HG02973 (cell line): ENCODE results near the gene SLC3A2.

ENCODE experiments used
- ATAC-seq: cut with Tn5 transposase; IDR thresholded peaks from one replicate; pipeline ENCODE4 v1.9.1; 2021; ENCODE audit warnings: moderate library complexity; ENCODE audit not compliant: unreplicated experiment

SLC3A2 gene

DNA sequence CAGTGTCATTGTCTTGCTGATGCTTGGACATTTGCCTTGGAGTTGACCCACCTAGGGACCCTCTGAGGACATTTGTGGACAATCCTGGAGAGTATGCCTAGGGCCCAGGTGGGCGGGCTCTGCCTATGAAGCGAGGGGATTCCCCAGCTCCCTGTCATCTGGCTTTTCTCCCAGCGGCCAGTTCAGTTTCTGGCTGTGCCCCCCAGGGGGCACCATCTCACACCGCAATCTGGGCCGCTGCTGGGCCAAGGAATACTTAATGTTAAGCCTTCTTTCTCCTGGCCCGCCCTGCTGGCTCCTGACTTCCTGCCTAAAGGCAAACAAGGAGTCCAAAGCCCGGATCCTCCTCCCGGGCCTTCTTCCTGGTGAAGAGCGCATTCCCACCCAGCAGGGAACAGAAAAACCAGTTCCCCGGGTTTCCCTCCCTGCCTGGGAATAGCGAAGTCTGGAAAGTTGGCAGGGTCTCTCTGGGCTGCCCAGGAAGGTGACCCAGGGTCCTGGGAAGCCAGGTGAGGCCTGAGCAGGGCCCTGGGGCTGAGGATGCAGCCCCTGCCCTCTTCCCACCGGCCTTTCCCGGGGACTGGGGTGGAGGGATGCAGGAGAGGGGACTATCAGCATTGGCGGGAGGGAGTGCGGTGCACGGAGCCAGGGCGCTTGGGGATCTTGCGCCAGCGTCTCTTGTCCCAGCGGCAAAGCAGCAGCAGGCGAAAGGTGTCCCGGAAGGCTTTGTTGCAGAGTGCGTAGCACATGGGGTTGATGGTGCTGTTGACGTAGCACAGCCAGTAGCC lies 28.6 kb downstream of the SLC3A2 start:
- ATAC-seq, result no peak

GRCh38 chr11:62910141-62910882 lies 29.6 kb downstream of the SLC3A2 start:
- no peak for ATAC-seq

DNA sequence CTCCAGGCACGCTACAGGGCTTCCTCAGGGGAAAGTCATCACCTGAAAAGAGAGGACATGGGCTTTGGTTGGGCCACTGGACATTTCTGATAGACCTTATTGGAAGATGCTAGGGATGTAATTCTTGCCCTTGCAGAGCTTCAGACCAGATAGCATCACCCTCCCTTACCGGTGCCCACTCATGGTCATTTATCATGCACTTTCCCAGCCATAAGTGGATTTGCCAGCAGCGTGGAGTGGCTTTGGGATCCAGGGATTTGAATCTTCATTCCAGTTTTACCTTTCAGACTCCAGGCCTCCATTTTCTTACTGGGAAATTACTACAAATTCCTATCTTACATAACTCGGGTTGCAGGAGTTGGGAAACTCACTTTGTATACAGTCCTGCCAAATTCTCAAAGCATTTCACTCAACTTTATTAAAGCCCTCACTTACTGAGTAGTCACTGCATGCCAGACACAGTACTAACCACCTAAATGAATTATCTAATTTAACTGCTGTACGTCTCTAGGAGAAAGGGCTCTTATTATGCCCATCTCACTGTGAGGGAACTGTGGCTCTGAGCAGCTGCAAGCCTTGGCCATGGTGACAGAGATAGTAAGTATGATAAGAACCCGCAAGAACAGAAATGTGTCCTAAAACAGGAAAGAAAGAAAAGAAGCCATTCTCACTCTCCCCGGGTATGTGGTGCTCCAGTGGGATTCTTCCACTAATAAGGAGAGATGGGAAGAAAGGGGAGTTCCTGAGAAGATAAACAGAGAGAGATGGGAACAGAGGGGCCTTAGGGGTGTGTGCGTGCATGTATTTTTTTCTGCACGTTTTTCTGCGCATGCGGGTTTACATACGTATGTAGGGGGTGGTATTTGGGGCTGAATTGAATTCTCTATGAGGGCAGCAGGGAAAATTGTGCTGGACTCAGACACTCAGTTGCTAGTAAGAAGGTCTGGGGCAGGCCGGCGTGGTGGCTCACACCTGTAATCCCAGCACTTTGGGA lies 30.7 kb downstream of the SLC3A2 start:
- no peak for ATAC-seq

GRCh38 chr11:62912268-62912667 lies 31.6 kb downstream of the SLC3A2 start:
- no peak for ATAC-seq

- ATAC-seq, result no peak
Observed at GRCh38 chr11:62914416-62914815, 33.7 kb downstream of the SLC3A2 start.

GRCh38 chr11:62917906-62918502 lies 37.3 kb downstream of the SLC3A2 start:
- ATAC-seq, result no peak

DNA sequence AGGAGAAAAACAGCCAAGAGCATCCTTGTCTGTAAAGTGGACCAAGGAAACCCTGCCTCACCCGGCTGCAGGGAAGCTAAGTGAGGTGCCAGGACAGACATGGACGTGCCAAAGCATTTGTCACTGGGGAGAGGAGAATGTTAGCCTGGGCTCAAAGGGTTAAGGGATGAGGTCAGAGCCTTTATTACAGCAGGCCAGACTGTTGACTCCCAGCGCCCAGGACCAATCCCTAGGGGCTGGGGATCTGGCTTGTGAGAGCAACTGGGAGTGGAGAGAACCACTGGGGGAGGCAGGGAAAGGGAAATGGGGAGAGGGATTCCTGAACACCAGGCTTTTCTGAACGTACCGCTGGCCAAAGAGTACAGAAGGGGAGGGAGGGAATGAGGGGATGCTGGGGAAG lies 37.8 kb downstream of the SLC3A2 start:
- no peak for ATAC-seq

- no peak for ATAC-seq
Observed at GRCh38 chr11:62919476-62919875, 38.8 kb downstream of the SLC3A2 start.

DNA sequence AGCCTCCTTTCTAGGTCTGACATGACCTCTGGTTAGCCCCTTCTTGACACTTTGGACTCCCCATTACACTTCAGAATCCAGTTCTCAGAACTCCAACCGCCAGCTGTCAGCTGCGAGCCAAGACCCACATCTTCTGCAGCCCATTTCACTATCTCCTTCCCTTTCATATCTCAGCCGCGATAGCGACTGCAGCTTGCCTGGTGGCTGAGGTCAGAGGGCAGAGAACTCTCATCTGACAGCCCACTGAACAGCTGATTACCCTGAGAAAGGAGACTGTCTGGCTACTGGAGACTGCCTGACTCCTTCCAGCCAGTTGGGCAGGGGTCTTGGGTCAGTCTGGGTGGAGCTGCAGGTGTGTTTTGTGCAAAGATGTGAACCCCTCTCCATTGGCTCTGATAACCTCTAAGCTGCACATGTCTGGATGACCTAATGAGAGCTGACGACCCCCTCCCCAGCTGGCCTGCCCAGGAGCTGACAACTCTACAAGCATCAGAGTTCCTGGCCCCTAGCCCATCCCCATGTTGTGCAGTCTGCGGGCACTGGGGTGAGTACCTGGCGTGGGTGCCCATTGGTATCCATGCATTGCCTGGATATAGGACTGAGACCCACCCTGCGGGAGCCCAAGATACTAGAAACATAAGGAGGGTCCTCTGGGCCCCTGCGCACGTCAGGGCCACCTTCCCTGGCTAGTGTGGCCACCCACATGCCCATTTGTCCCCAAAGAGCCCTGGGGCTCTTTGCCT lies 39.4 kb downstream of the SLC3A2 start:
- no peak for ATAC-seq

- no peak for ATAC-seq
Observed at GRCh38 chr11:62921201-62921572, 40.5 kb downstream of the SLC3A2 start, which contains the start of gene CHRM1. Gene CHRM1 (minus strand): TSS chr11:62921363. CDS start chr11:62911100, 10,263 bp downstream.

- no peak for ATAC-seq
Observed at GRCh38 chr11:62921573-62922188, 41.0 kb downstream of the SLC3A2 start.

DNA sequence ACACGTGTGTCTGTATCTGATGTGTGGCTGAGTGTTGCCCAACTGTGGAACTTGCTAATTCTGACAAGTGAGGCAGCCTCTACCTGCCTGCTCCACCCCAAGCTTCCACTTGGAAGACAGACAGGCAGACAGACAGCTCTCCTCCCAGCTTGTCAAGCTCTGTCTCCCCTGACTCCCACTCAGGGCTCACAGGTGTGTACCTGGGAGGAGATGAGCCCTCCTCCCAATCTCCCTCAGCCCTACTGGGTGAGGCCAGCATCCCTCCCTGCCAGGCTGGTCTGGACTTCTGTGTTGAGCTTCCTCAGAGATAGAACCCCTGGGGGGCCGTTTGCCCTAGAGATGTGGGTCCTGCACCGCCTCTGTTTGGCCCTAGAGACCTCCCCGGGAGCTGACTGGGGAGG lies 41.5 kb downstream of the SLC3A2 start:
- ATAC-seq, result no peak

GRCh38 chr11:62922653-62923431 lies 42.1 kb downstream of the SLC3A2 start:
- ATAC-seq, result no peak

GRCh38 chr11:62923601-62924411 lies 43.1 kb downstream of the SLC3A2 start:
- ATAC-seq, result no peak

DNA sequence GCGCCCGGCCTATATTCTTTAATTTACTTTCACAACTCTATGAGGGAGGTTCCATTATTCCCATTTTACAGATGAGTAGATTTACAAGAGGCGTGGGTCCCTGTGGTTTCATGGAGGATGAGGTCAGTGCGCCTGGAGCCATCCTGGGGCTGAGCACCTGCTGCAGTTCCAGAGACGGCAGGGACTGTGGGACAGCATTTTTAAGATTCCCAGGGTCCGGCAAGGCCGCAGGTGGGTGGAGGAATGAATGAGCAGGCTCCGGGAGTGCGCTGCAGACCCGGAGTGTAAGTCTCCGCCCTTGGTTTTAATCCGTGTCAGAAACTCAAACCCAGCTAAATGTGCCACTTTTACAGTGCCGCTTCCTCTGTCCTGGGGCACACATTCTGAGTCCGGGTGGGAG lies 44.6 kb downstream of the SLC3A2 start:
- no peak for ATAC-seq

- ATAC-seq, result no peak
Observed at GRCh38 chr11:62925745-62926679, 45.3 kb downstream of the SLC3A2 start.
